ENCODE measurements around the gene MDH2. TPM values are rescaled to one million over a fixed set of nuclear protein-coding genes. Genes with fewer than 3 reads are reported as not detected.

Gene MDH2
- total and polyA plus RNA-seq, 10 of the 15 experiments (the other 5 are each of a cell fraction or from before 2014, with no cell fraction given) = 106 to 530 (median 202) TPM

DNA sequence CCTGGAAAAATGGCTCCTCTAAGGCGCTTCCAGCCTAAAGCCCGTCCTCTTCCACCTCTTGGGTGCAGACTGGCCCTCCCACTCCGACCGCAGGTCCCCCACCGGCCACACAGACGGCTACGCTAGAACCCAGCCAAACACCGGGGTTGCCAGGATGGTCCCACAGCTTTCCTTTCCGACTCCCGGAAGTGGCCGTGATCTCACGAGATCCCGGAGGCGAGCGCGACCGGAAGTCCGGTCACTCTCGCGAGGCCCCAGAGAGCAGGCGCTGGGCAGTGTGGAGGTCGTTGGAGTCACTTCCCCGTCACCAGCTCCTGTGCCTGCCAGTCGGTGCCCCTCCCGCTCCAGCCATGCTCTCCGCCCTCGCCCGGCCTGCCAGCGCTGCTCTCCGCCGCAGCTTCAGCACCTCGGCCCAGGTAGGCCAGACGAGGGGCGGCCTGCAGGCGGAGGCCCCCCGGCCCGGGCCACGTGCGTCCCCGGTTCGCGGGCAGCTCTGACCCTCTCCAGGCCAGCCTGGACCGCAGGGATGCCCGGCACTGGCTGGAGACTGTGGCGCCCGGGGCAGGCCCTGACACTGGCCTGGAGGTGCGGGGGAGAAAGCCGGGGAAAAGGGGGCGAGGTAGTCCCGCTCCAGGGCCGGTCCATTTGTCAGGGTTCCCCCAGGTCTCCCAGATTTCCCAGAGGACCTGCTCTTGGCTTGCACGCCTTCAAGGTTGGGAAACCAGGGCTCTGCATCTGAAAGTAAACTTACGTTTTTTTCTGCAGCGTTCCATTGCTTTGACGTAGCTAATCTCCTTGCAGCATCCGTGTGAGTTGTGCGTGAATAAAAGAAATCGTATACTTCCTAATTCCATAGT lies at the start of gene MDH2, which contains the start of gene STYXL1 (continued):
- TF ChIP-seq, protein P1, sequence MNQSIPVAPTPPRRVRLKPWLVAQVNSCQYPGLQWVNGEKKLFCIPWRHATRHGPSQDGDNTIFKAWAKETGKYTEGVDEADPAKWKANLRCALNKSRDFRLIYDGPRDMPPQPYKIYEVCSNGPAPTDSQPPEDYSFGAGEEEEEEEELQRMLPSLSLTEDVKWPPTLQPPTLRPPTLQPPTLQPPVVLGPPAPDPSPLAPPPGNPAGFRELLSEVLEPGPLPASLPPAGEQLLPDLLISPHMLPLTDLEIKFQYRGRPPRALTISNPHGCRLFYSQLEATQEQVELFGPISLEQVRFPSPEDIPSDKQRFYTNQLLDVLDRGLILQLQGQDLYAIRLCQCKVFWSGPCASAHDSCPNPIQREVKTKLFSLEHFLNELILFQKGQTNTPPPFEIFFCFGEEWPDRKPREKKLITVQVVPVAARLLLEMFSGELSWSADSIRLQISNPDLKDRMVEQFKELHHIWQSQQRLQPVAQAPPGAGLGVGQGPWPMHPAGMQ (IDR thresholded peaks at IDR 0.05; ENCODE audit: borderline replicate concordance) = peak; percentile 93
- TF ChIP-seq, protein P2, sequence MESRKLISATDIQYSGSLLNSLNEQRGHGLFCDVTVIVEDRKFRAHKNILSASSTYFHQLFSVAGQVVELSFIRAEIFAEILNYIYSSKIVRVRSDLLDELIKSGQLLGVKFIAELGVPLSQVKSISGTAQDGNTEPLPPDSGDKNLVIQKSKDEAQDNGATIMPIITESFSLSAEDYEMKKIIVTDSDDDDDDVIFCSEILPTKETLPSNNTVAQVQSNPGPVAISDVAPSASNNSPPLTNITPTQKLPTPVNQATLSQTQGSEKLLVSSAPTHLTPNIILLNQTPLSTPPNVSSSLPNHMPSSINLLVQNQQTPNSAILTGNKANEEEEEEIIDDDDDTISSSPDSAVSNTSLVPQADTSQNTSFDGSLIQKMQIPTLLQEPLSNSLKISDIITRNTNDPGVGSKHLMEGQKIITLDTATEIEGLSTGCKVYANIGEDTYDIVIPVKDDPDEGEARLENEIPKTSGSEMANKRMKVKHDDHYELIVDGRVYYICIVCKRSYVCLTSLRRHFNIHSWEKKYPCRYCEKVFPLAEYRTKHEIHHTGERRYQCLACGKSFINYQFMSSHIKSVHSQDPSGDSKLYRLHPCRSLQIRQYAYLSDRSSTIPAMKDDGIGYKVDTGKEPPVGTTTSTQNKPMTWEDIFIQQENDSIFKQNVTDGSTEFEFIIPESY (IDR thresholded peaks at IDR 0.05) = 0 out of 2 replicates have a peak, but pooled peaks have one; percentile 46
- peak; percentile 95 for TF ChIP-seq GABPA (IDR thresholded peaks at IDR 0.05; ENCODE audit: low read depth)
- peak; percentile 58 for TF ChIP-seq RELA (IDR thresholded peaks at IDR 0.05; ENCODE audit: borderline replicate concordance, partially characterized antibody)
- 0 out of 2 replicates have a peak, but pooled peaks have one; percentile 53 for TF ChIP-seq STAT1 (conservative IDR thresholded peaks at IDR 0.05)
- TF ChIP-seq BACH1 (IDR thresholded peaks at IDR 0.05; ENCODE audit: borderline replicate concordance) = peak; percentile 66; the same call in 1 of the 2 replicates
- peak; percentile 95 for TF ChIP-seq TAF1 (IDR thresholded peaks at IDR 0.05; ENCODE audit: borderline replicate concordance, low read depth, low read length)
- peak; percentile 88 for TF ChIP-seq NKRF (conservative IDR thresholded peaks at IDR 0.05)
- TF ChIP-seq WRNIP1 (IDR thresholded peaks at IDR 0.05; ENCODE audit: borderline replicate concordance, low read depth, low read length) = no peak
- TF ChIP-seq SMAD1 (IDR thresholded peaks at IDR 0.05; ENCODE audit: low read depth, partially characterized antibody) = no peak
- 0 out of 2 replicates have a peak, but pooled peaks have one; percentile 29 for TF ChIP-seq MEF2A (IDR thresholded peaks at IDR 0.05; ENCODE audit: insufficient read depth, low read depth, low read length)
- TF ChIP-seq CBX5 (IDR thresholded peaks at IDR 0.05; ENCODE audit: low read depth) = no peak
- TF ChIP-seq SIX5 (IDR thresholded peaks at IDR 0.05; ENCODE audit: low read depth, low read length, severe bottlenecking) = peak; percentile 58
- TF ChIP-seq, protein P3, sequence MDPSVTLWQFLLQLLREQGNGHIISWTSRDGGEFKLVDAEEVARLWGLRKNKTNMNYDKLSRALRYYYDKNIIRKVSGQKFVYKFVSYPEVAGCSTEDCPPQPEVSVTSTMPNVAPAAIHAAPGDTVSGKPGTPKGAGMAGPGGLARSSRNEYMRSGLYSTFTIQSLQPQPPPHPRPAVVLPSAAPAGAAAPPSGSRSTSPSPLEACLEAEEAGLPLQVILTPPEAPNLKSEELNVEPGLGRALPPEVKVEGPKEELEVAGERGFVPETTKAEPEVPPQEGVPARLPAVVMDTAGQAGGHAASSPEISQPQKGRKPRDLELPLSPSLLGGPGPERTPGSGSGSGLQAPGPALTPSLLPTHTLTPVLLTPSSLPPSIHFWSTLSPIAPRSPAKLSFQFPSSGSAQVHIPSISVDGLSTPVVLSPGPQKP (IDR thresholded peaks at IDR 0.05; ENCODE audit: low read depth, low read length) = peak; percentile 96
- peak; percentile 91 for TF ChIP-seq POLR2AphosphoS5 (IDR thresholded peaks at IDR 0.05; ENCODE audit: low read length)
- no peak for TF ChIP-seq YBX1 (IDR thresholded peaks at IDR 0.05)
- peak; percentile 43; the same call in 1 of the 2 replicates for TF ChIP-seq CREM (IDR thresholded peaks at IDR 0.05; ENCODE audit: low read depth)
- TF ChIP-seq, protein P4, sequence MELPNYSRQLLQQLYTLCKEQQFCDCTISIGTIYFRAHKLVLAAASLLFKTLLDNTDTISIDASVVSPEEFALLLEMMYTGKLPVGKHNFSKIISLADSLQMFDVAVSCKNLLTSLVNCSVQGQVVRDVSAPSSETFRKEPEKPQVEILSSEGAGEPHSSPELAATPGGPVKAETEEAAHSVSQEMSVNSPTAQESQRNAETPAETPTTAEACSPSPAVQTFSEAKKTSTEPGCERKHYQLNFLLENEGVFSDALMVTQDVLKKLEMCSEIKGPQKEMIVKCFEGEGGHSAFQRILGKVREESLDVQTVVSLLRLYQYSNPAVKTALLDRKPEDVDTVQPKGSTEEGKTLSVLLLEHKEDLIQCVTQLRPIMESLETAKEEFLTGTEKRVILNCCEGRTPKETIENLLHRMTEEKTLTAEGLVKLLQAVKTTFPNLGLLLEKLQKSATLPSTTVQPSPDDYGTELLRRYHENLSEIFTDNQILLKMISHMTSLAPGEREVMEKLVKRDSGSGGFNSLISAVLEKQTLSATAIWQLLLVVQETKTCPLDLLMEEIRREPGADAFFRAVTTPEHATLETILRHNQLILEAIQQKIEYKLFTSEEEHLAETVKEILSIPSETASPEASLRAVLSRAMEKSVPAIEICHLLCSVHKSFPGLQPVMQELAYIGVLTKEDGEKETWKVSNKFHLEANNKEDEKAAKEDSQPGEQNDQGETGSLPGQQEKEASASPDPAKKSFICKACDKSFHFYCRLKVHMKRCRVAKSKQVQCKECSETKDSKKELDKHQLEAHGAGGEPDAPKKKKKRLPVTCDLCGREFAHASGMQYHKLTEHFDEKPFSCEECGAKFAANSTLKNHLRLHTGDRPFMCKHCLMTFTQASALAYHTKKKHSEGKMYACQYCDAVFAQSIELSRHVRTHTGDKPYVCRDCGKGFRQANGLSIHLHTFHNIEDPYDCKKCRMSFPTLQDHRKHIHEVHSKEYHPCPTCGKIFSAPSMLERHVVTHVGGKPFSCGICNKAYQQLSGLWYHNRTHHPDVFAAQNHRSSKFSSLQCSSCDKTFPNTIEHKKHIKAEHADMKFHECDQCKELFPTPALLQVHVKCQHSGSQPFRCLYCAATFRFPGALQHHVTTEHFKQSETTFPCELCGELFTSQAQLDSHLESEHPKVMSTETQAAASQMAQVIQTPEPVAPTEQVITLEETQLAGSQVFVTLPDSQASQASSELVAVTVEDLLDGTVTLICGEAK (IDR thresholded peaks at IDR 0.05; ENCODE audit: borderline replicate concordance) = peak; percentile 97
